Measurements from ENCODE around the gene NANOS1. TPM values are rescaled to one million over a fixed set of nuclear protein-coding genes. Genes with fewer than 3 reads are reported as not detected.

NANOS1 gene
- total RNA-seq, 4 donors from 2014 or later: 2.3 to 2.9 (median 2.7) TPM

- TF ChIP-seq POLR2A (IDR thresholded peaks at IDR 0.05): no peak
- TF ChIP-seq CTCF (IDR thresholded peaks at IDR 0.05): no peak
- no peak for TF ChIP-seq POLR2AphosphoS5 (IDR thresholded peaks at IDR 0.05)
- TF ChIP-seq EP300 (IDR thresholded peaks at IDR 0.05): no peak
- H3K4me3 ChIP-seq: no peak overlapping the region
- no peaks in the 10 kb centered on the region for H3K27me3 ChIP-seq
- DNase-seq (ENCODE audit: low spot score in 2 of 2): peak in 1 of 2 donors; percentile 9
- H3K27ac ChIP-seq: no peak overlapping the region
- no peaks in the 10 kb centered on the region for H3K9me3 ChIP-seq
- no peaks in the 10 kb centered on the region for H3K4me1 ChIP-seq
- no peaks in the 10 kb centered on the region for H3K36me3 ChIP-seq
- 78% methylated on average over 3 of the region's 3 CpGs for WGBS
Observed at GRCh38 chr10:118993214-118993613, 36.3 kb upstream of the NANOS1 start.

- no peak overlapping the region for H3K27ac ChIP-seq
- no peak for TF ChIP-seq POLR2AphosphoS5 (IDR thresholded peaks at IDR 0.05)
- no peak for TF ChIP-seq POLR2A (IDR thresholded peaks at IDR 0.05)
- TF ChIP-seq CTCF (IDR thresholded peaks at IDR 0.05): no peak
- TF ChIP-seq EP300 (IDR thresholded peaks at IDR 0.05): no peak
- DNase-seq (ENCODE audit: low spot score in 2 of 2): no peak
- no peaks in the 10 kb centered on the region for H3K4me1 ChIP-seq
- H3K36me3 ChIP-seq: no peaks in the 10 kb centered on the region
- WGBS: 90% methylated on average over 2 of the region's 2 CpGs
- no peaks in the 10 kb centered on the region for H3K27me3 ChIP-seq
- H3K9me3 ChIP-seq: no peaks in the 10 kb centered on the region
- no peak overlapping the region for H3K4me3 ChIP-seq
Observed at GRCh38 chr10:118994321-118994720, 35.2 kb upstream of the NANOS1 start.

GRCh38 chr10:118995739-118996138, 33.8 kb upstream of the NANOS1 start:
- H3K27ac ChIP-seq: no peak overlapping the region
- no peaks in the 10 kb centered on the region for H3K9me3 ChIP-seq
- no peaks in the 10 kb centered on the region for H3K36me3 ChIP-seq
- TF ChIP-seq CTCF (IDR thresholded peaks at IDR 0.05) (no peak), POLR2AphosphoS5 (IDR thresholded peaks at IDR 0.05) (no peak), POLR2A (IDR thresholded peaks at IDR 0.05) (no peak), EP300 (IDR thresholded peaks at IDR 0.05) (no peak)
- no peak for DNase-seq (ENCODE audit: low spot score in 2 of 2)
- H3K4me1 ChIP-seq: no peaks in the 10 kb centered on the region
- no peak overlapping the region for H3K4me3 ChIP-seq
- H3K27me3 ChIP-seq: no peaks in the 10 kb centered on the region
- 93% methylated on average over 10 of the region's 10 CpGs for WGBS

GRCh38 chr10:118997379-118997778, 32.1 kb upstream of the NANOS1 start:
- H3K27ac ChIP-seq: no peak overlapping the region
- WGBS: 87% methylated on average over 2 of the region's 2 CpGs
- H3K36me3 ChIP-seq: no peaks in the 10 kb centered on the region
- H3K27me3 ChIP-seq: no peaks in the 10 kb centered on the region
- H3K4me3 ChIP-seq: no peak overlapping the region
- H3K9me3 ChIP-seq: no peaks in the 10 kb centered on the region
- DNase-seq (ENCODE audit: low spot score in 2 of 2): no peak
- TF ChIP-seq CTCF (IDR thresholded peaks at IDR 0.05): no peak
- TF ChIP-seq EP300 (IDR thresholded peaks at IDR 0.05): no peak
- no peak for TF ChIP-seq POLR2AphosphoS5 (IDR thresholded peaks at IDR 0.05)
- TF ChIP-seq POLR2A (IDR thresholded peaks at IDR 0.05): no peak
- no peaks in the 10 kb centered on the region for H3K4me1 ChIP-seq

- no peak for TF ChIP-seq EP300 (IDR thresholded peaks at IDR 0.05)
- TF ChIP-seq CTCF (IDR thresholded peaks at IDR 0.05): no peak
- no peak for TF ChIP-seq POLR2AphosphoS5 (IDR thresholded peaks at IDR 0.05)
- TF ChIP-seq POLR2A (IDR thresholded peaks at IDR 0.05): no peak
- Histone ChIP-seq H3K27me3 (no peaks in the 10 kb centered on the region), H3K9me3 (no peaks in the 10 kb centered on the region), H3K4me1 (no peaks in the 10 kb centered on the region), H3K36me3 (no peaks in the 10 kb centered on the region), H3K4me3 (no peak overlapping the region), H3K27ac (no peak overlapping the region)
- no peak for DNase-seq (ENCODE audit: low spot score in 2 of 2)
- 88% methylated on average over 5 of the region's 5 CpGs for WGBS
Observed at GRCh38 chr10:118998183-118998582, 31.3 kb upstream of the NANOS1 start.

Measured in suprapubic skin (tissue), 4 donors.